DOHH2 (cell line): Measurements from ENCODE around the gene UNC5B.
A peak's percentile ranks its signal among the peaks of the same experiment; 100 is the strongest.

Experiments
- H3F3A ChIP-seq: fragments of 200-600 bp; sonication (generic), shearing (Covaris generic); 2 replicates; pipeline ENCODE4 v1.6.0; 2016; ENCODE audit warnings: antibody characterized with exemption, mild to moderate bottlenecking; ENCODE audit not compliant: control insufficient read depth, insufficient read depth
- H3K27ac ChIP-seq: fragments of 200-600 bp; sonication (generic); 2 replicates; pipeline ENCODE4 v1.5.1; 2014; ENCODE audit warnings: low read depth, mild to moderate bottlenecking, low read length, moderate library complexity
- H3K27me3 ChIP-seq: fragments of 200-600 bp; sonication (generic); 2 replicates; pipeline ENCODE4 v1.6.1; 2014; ENCODE audit warnings: mild to moderate bottlenecking, low read length, mixed read lengths; ENCODE audit not compliant: control insufficient read depth
- H3K36me3 ChIP-seq: fragments of 200-600 bp; sonication (generic); 2 replicates; pipeline ENCODE4 v1.6.1; 2014; ENCODE audit warnings: mild to moderate bottlenecking, low read length, moderate library complexity, mixed read lengths; ENCODE audit not compliant: control insufficient read depth
- H3K4me1 ChIP-seq: fragments of 200-600 bp; sonication (generic); 2 replicates; pipeline ENCODE4 v1.6.1; 2014; ENCODE audit warnings: mild to moderate bottlenecking, low read length, mixed read lengths; ENCODE audit not compliant: control insufficient read depth
- H3K4me2 ChIP-seq: fragments of 200-600 bp; sonication (generic); 2 replicates; pipeline ENCODE4 v1.6.0; 2014; ENCODE audit warnings: mild to moderate bottlenecking, low read length, moderate library complexity
- H3K4me3 ChIP-seq: fragments of 200-600 bp; sonication (generic); 2 replicates; pipeline ENCODE4 v1.5.1; 2014; ENCODE audit warnings: mild to moderate bottlenecking, low read length, mixed read lengths
- H3K79me2 ChIP-seq: fragments of 200-600 bp; sonication (generic); 2 replicates; pipeline ENCODE4 v1.6.1; 2014; ENCODE audit warnings: mild to moderate bottlenecking, low read length, mixed read lengths; ENCODE audit not compliant: control insufficient read depth
- H3K9me2 ChIP-seq: fragments of 200-600 bp; sonication (generic); replicated peaks from 2 replicates; pipeline ENCODE4 v1.6.1; 2014; ENCODE audit warnings: mild to moderate bottlenecking, low read length, mixed read lengths; ENCODE audit not compliant: control insufficient read depth
- H3K9me3 ChIP-seq: fragments of 200-600 bp; sonication (generic); 2 replicates; pipeline ENCODE4 v1.6.1; 2014; ENCODE audit warnings: antibody characterized with exemption, low read length, mixed read lengths; ENCODE audit not compliant: control insufficient read depth, insufficient read depth
- H4K20me1 ChIP-seq: fragments of 200-600 bp; sonication (generic); 2 replicates; pipeline ENCODE4 v1.6.0; 2014; ENCODE audit warnings: low read depth, mild to moderate bottlenecking, antibody characterized with exemption, low read length, moderate library complexity; ENCODE audit not compliant: control insufficient read depth, insufficient read depth
- EZH2phosphoT487 ChIP-seq: fragments of 200-600 bp; sonication (generic); IDR thresholded peaks from 2 replicates; pipeline ENCODE4 v1.6.1; 2017; ENCODE audit warnings: borderline replicate concordance, mild to moderate bottlenecking, antibody characterized with exemption, low read length, moderate library complexity, mixed read lengths
- TF ChIP-seq, protein P1 (sequence below): fragments of 200-600 bp; sonication (generic); IDR thresholded peaks from one replicate; pipeline ENCODE4 v1.5.1; 2014; ENCODE audit warnings: antibody characterized with exemption, mild to moderate bottlenecking, low read depth, low read length; ENCODE audit not compliant: poor library complexity, severe bottlenecking

The UNC5B gene

DNA sequence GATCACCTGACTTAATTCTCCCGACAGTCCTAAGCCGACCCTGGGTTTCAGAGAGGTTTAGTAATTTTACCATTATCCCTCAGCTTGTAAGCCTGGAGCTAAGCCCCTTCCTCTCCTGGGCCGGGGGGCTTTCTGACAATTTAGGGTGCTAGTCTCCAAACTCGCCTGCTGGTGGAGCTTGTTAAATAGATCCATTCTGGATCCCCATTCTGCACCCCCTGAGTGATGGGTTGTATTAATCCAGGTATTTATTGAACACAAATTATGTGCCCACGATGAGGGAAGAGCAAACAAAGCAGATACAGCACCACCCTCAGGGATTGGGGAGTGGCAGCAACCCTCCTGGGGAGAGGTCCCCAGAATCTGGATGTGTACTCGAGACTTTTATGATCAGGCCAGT lies 105.4 kb downstream of the UNC5B start:
- Histone ChIP-seq H3K4me1 (peaks cover 9% of the 10 kb centered on the region), H3K79me2 (no peaks in the 10 kb centered on the region)

DNA sequence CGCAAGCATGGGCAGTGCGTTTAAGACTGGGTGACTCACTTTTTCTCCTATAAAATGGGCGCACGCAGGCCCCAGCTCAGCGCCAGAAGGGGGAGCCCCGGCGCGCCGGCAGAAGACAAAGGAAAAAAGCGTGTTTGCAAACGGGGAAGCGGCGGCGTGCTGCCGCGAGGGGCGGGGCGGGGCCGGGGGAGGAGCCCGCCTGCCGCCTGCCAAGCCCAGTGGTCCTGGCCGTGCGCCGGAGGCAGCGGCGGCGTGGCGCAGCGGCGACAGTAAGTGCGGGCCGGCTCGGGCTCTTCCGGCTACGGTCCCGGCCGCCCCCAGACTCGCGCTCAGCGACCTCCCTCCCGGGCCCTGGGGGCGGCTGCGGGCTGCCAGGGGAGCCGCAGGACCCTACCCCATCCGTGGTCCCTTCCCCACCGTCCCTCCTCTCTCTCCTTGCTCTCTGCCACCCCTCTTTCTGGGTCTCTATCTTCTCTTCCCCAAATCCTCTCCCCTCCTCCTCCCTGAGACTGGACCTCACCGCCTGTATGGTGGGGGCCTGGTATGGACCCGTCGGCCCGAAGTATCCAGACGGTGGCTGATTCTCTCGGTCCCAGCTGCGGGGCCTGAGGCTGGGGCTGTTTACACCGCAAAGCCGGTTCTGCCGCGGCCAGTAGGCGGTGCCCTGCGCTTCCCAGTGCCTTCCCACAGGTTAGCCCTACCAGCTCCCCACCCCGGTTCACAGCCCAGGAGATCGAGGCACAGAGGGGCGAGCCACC lies 106.9 kb downstream of the UNC5B start, which contains the start of gene SLC29A3:
SLC29A3 (plus strand) TSS at position 218 of the 758 bp plus-strand sequence; CDS start at position 269, 51 bp downstream.
- Histone ChIP-seq H4K20me1 (no peaks in the 10 kb centered on the region), H3K9me2 (no peaks in the 10 kb centered on the region), H3K36me3 (peaks cover 13% of the 10 kb centered on the region), H3K27me3 (peaks cover 8% of the 10 kb centered on the region), H3K4me2 (peak within 1 kb of the TSS; percentile 94), H3F3A (no peaks in the 10 kb centered on the region), H3K27ac (no peak within 1 kb of the TSS), H3K79me2 (no peaks in the 10 kb centered on the region), H3K9me3 (no peaks in the 10 kb centered on the region), H3K4me1 (peaks cover 17% of the 10 kb centered on the region), H3K4me3 (peak within 1 kb of the TSS; percentile 92)
- TF ChIP-seq EZH2phosphoT487: no peak
- TF ChIP-seq, protein P1, sequence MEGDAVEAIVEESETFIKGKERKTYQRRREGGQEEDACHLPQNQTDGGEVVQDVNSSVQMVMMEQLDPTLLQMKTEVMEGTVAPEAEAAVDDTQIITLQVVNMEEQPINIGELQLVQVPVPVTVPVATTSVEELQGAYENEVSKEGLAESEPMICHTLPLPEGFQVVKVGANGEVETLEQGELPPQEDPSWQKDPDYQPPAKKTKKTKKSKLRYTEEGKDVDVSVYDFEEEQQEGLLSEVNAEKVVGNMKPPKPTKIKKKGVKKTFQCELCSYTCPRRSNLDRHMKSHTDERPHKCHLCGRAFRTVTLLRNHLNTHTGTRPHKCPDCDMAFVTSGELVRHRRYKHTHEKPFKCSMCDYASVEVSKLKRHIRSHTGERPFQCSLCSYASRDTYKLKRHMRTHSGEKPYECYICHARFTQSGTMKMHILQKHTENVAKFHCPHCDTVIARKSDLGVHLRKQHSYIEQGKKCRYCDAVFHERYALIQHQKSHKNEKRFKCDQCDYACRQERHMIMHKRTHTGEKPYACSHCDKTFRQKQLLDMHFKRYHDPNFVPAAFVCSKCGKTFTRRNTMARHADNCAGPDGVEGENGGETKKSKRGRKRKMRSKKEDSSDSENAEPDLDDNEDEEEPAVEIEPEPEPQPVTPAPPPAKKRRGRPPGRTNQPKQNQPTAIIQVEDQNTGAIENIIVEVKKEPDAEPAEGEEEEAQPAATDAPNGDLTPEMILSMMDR: peak; percentile 72

More for the DNA sequence above, 105.4 kb downstream of the UNC5B start:
- Histone ChIP-seq H3K9me3 (no peaks in the 10 kb centered on the region), H4K20me1 (no peaks in the 10 kb centered on the region), H3K4me2 (no peak overlapping the region), H3K36me3 (no peaks in the 10 kb centered on the region), H3K27me3 (peaks cover 8% of the 10 kb centered on the region), H3K27ac (no peak overlapping the region), H3K9me2 (no peaks in the 10 kb centered on the region), H3F3A (no peaks in the 10 kb centered on the region), H3K4me3 (no peak overlapping the region)
- no peak for TF ChIP-seq EZH2phosphoT487
- TF ChIP-seq, protein P1: peak; percentile 26

DNA sequence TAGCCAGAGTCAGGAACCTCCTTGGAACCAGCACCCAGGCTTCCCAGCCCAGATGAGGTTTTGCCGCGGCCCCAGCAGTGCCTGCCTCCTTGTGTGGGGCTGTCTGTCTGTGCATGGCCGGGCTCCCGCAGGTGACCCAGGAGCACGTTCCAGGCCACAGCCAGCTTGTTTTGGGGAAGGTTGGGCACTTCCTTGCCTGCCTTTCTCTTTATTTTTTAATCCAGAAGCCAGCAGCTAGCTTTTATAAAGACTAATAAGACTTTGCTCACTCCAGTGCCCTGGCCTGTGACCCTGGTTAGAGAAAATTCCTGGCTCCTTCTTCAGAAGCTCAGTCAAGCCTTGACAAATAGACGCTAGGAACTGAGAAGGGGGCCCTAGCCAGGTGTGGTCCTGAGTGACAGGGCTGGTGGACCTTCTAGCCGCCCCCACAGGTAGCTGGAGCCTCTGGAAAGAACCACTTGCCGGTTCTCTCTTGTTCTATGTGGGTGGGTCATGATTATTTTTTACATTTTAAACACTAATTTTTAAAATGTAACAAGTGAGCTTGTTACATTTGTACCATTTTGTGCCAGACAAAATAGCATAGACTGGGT lies 107.5 kb downstream of the UNC5B start:
- no peaks in the 10 kb centered on the region for H3K9me3 ChIP-seq
- H3K4me3 ChIP-seq: peak overlapping the region; percentile 92
- H3K4me2 ChIP-seq: peak overlapping the region; percentile 94
- no peaks in the 10 kb centered on the region for H4K20me1 ChIP-seq
- H3K27me3 ChIP-seq: peaks cover 8% of the 10 kb centered on the region
- H3K79me2 ChIP-seq: no peaks in the 10 kb centered on the region
- H3K36me3 ChIP-seq: peaks cover 14% of the 10 kb centered on the region
- H3F3A ChIP-seq: no peaks in the 10 kb centered on the region
- H3K9me2 ChIP-seq: no peaks in the 10 kb centered on the region
- TF ChIP-seq EZH2phosphoT487: no peak
- TF ChIP-seq, protein P1: no peak
- no peak overlapping the region for H3K27ac ChIP-seq
- peaks cover 17% of the 10 kb centered on the region for H3K4me1 ChIP-seq
